HG03457 (cell line): Measurements from ENCODE around the gene CHD1L.
"Not testable (repeated sequence)": the region's sequence is repeated elsewhere in the genome, so short reads cannot be mapped to it uniquely, and the experiment has no call there.

ENCODE experiments used
- ATAC-seq: cut with Tn5 transposase; IDR thresholded peaks from one replicate; pipeline ENCODE4 v1.9.1; 2021; ENCODE audit warnings: moderate number of reproducible peaks; ENCODE audit not compliant: unreplicated experiment

Gene CHD1L

GRCh38 chr1:147242449-147243227 is at the start of gene CHD1L:
TSS of gene CHD1L (plus strand) at chr1:147242684. CDS start at chr1:147242704, 20 bp downstream.
- ATAC-seq = peak; percentile 72

DNA sequence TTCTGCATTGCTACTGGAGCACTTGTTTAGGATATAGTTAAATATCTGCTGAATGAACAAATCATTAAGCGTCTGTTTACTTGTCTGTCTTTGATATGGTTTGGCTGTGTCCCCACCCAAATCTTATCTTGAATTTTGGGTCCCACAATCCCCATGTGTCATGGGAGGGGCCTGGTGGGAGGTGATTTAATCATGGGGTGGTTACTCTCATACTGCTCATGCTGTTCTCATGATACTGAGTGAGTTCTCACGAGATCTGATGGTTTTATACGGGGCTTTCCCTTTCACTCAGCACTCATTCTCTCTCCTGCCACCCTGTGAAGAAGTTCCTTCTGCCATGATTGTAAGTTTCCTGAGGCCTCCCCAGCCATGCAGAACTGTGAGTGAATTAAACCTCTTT is 45.2 kb upstream of the CHD1L start:
- not testable (repeated sequence) for ATAC-seq

GRCh38 chr1:147201276-147201675 is 41.2 kb upstream of the CHD1L start:
- no peak for ATAC-seq

- no peak for ATAC-seq
Measured at GRCh38 chr1:147201786-147202185, 40.7 kb upstream of the CHD1L start.

DNA sequence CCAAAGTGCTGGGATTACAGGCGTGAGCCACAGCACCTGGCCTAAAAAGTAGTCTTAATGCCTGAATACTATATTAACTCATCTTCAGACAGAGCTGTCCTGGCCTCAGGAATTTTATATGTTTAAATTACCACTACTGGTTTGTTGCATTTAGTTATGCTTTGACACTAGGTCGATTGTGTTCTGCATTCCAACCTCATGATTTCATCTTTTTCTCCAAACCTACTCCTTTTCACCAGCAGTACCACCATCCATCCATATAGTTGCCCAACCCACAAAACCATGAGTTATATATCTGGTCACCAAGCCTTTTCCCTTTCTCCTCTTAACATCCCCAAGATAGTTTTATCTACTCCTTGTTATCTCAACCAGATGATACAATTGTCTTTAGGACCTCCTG is 39.9 kb upstream of the CHD1L start:
- ATAC-seq = no peak

- no peak for ATAC-seq
Measured at GRCh38 chr1:147204080-147204479, 38.4 kb upstream of the CHD1L start.

DNA sequence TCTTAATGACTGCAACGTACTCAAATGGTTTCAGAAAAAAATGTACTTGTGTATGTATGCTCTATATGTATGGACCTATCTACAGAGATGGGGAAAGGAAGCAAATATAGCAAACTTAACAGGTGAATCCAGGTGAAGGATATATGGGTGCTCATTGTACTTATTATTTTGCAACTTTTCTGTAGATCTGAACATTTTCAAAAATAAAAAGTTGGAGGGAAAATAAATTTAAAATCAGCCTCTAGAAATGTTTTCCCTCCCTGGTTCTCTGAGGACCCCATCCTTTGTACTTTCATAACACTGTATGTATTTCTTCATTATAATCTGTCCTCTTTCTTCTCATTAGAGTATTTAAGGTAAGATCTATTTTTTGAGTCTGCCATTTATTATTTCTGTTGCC is 35.3 kb upstream of the CHD1L start:
- ATAC-seq = no peak

GRCh38 chr1:147208619-147209018 is 33.9 kb upstream of the CHD1L start:
- no peak for ATAC-seq

DNA sequence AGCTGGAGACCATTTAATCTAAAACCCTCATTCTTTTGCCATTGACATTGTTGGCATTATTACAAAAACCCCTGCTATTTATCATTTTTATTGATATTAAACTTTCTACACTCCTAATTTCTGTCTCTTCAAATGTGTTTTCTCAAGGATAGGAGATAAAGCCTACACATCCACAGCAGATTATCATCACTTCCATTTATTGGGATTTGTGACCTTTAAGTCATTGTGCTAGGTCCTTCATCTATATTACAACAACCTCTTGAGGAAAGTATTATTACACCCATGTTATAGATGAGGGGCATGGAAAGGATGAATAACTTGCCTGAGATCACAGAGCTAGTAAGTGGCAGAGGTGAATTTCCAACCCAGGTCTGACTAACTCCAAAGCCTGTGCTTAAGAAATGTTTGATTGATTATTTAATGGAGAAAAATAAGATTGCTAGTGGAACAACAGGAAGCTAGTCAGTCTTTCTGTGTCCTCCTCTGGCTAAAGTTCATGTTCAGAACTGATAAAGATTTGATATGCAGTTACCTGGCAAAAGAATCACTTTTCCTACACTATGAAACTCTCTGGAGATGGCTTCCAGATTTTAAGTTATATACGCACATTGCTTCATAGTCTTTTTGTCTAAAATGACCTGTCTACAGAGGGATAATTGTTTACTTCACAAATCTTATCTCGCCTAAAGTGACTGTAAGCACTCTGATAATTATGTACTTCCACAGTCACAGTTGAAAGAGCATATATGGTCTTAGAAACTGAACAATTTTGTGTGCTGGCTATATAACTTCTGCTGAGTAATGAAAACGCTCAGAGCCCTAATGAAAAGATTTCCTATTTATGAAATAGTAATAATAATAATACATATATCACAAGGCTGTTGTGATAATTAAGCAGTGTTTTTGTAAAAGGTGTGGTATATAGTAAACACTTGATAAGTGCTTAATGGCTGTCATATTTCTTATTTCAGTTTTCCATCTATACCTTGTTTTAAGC is 32.4 kb upstream of the CHD1L start:
- ATAC-seq = no peak

- ATAC-seq = no peak
Measured at GRCh38 chr1:147210987-147211386, 31.5 kb upstream of the CHD1L start.

GRCh38 chr1:147211577-147211976 is 30.9 kb upstream of the CHD1L start:
- no peak for ATAC-seq

DNA sequence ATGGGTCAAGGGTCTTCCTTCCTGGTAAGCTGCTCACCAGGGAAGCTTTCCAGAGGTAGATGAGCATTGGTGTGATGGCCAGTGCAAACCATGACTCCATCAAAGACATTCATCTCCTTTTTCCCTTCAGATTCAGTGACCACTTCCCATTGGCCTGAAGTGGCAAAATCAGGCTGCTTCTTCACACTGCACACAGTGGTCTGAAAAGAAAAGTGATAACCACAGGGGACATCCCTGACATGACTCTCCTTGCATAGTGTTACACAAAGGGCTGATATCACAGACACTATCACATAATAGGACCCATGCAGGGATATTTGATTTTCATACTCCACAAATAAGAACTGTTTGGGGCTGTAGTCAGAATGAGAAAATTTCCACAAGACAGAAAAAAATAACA is 29.2 kb upstream of the CHD1L start:
- no peak for ATAC-seq

DNA sequence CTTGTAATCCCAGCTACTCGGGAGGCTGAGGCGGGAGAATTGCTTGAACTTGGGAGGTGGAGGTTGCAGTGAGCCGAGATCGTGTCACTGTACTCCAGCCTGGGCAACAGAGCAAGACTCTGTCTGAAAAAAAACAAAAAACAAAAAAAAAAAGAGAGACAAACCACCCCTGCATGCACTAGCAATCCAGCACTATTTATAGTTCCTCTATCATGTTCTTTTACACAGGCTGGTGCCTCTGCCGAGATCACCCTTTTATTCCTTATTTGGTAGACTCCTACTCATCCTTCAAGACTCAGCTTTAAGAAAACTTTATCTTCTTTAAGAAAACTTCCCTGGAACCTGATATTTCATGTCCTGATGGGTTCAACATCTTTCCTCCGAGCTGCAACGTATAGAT is 28.2 kb upstream of the CHD1L start:
- ATAC-seq = no peak

- ATAC-seq = no peak
Measured at GRCh38 chr1:147214842-147215539, 27.5 kb upstream of the CHD1L start.

- ATAC-seq = no peak
Measured at GRCh38 chr1:147215540-147215916, 27.0 kb upstream of the CHD1L start.

- ATAC-seq = no peak
Measured at GRCh38 chr1:147216124-147216523, 26.4 kb upstream of the CHD1L start.

GRCh38 chr1:147217141-147217540 is 25.3 kb upstream of the CHD1L start:
- ATAC-seq = no peak

DNA sequence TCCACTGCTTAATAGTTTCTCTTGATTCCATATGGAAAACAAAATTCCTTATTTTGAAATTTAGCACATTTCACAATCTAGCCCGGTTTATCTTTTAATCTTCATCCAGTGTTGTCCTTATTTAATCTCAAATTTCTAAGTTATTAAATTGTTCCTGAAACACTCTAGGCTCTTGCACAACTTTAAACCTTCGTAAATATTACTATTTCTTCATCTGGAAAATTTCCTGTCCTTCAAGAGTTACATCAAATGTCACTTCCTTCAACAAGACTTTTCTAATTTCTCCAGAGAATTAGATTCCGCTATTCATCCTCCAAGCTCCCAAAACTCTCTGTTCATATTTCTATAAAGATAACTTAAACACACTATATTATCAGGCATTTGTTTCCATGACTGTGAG is 23.9 kb upstream of the CHD1L start:
- ATAC-seq = no peak

DNA sequence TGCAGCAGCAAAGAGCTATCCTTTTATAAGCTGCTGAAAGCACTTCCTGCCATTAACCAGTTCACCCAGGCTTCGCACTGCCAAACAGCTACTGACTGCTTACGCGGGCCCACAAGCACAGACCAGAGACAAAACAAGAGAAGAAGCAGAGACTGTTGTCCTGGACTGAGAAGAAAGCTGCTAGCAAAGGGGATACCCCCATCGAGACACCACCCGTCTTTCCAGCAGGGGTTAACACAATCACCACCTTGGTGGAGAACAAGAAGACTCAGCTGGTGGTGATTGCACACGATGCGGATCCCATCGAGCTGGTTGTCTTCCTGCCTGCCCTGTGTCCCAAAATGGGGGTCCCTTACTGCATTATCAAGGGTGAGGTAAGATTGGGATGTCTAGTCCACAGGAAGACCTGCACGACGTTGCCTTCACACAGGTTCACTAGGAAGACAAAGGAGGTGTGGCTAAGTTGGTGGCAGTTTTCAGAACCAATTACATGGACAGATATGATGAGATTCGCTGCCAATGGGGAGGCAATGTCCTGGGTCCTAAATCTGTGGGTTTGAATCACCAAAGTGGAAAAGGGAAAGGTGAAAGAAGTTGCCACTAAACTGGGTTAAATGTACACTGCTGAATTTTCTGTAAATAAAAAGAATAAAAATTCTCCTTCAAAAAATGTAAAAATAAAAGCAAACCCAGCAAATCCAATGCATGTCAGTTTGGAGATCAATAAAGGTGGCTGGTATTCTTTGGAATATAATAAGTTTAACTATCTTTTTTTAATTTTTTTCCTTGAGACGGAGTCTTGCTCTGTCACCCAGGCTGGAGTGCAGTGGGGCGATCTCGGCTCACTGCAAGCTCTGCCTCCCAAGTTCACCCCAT is 18.5 kb upstream of the CHD1L start:
- no peak for ATAC-seq

- ATAC-seq = no peak
Measured at GRCh38 chr1:147225193-147225730, 17.2 kb upstream of the CHD1L start, which contains the start of gene FMO5. TSS of gene FMO5 (minus strand) at chr1:147225339. CDS start at chr1:147225029, 310 bp downstream.
